Fibroblast of the aortic adventitia (primary cell): ENCODE data around the gene LRRIQ3. TPM values are rescaled to one million over a fixed set of nuclear protein-coding genes. Genes with fewer than 3 reads are reported as not detected.
"Not testable (repeated sequence)": the region's sequence is repeated elsewhere in the genome, so short reads cannot be mapped to it uniquely, and the experiment has no call there.

Experiments
- DNase-seq: peaks from one replicate; pipeline ENCODE4 v3.0.0-alpha.2; 2010; ENCODE audit warnings: low read depth
- H3K4me3 ChIP-seq: 2 replicates; pipeline ENCODE4 v1.5.1; 2011; ENCODE audit warnings: low read depth, mild to moderate bottlenecking, control low read depth, low read length, moderate library complexity
- CTCF ChIP-seq: IDR thresholded peaks from 2 replicates; pipeline ENCODE4 v1.5.1; 2011; ENCODE audit warnings: mild to moderate bottlenecking, low read length, control low read depth, inconsistent platforms; ENCODE audit not compliant: insufficient read depth
- total RNA-seq: library from RNA; depleted of rRNA; stranded (reverse); fragments of >200 nt; gene quantifications from 2 replicates; pipeline ENCODE4 v1.2.3, GENCODE V29; 2012; ENCODE audit warnings: low replicate concordance

Gene LRRIQ3
- total RNA-seq, 1 donor: 1.4 TPM

DNA sequence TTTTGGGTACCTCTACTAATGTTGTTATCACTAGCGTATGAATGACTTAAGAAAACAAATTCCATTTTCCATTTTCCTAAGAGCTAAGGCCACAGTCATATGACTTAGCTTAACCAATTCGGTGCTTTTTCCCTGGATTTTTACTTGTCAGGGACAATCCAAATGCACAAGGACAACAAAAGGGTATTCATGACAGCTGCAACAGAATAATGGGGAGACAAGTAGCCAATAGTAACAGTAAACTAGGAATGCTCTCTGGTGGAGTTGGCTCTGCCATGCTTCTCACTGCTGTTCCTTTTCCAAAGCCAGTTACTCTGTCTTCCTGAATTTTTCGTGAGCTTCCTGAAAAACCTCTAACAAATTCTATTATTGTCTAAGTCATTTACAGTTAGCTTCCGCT lies 52.9 kb downstream of the LRRIQ3 start:
- H3K4me3 ChIP-seq: no peak overlapping the region
- no peak for TF ChIP-seq CTCF
- no peak for DNase-seq

DNA sequence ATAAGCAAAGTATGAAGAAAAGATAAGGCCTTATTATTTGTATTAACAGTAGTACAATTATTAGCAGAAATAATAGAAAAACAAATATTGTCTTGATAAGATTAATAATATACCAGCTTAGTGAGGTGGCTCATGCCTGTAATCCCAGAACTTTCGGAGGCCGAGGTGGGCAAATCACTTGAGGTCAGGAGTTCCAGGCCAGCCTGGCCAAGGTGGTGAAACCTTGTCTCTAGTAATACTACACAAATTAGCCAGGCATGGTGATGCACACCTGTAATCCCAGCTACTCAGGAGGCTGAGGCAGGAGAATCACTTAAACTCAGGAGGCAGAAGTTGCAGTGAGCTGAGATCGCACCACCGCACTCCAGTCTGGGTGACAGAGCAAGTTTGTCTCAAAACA lies 80.6 kb downstream of the LRRIQ3 start:
- not testable (repeated sequence) for DNase-seq, H3K4me3 ChIP-seq

DNA sequence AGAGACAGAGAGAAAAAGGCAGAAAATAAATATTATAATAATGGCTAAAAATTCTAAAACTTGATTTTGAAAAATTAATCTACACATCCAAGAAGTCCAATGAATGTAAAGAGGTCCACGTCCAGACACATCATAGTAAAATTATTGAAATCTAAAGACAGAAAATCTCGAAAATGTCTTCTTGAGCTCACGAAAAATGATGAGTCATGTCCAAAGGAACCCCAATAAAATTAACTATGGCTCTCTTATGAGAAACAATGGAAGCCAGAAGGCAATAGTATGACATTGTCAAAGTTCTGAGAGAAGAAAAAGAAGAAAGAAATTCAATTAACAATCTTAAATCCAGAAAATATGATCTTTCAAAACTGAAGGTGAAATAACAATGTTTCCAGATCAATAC lies 84.6 kb downstream of the LRRIQ3 start:
- H3K4me3 ChIP-seq: no peak overlapping the region
- no peak for DNase-seq
- TF ChIP-seq CTCF: no peak

- TF ChIP-seq CTCF: no peak
- DNase-seq: no peak
- no peak overlapping the region for H3K4me3 ChIP-seq
Measured at GRCh38 chr1:74107394-74107793, 90.6 kb downstream of the LRRIQ3 start.

GRCh38 chr1:74091371-74091770 lies 106.6 kb downstream of the LRRIQ3 start:
- no peak for TF ChIP-seq CTCF
- no peak for DNase-seq
- H3K4me3 ChIP-seq: no peak overlapping the region

DNA sequence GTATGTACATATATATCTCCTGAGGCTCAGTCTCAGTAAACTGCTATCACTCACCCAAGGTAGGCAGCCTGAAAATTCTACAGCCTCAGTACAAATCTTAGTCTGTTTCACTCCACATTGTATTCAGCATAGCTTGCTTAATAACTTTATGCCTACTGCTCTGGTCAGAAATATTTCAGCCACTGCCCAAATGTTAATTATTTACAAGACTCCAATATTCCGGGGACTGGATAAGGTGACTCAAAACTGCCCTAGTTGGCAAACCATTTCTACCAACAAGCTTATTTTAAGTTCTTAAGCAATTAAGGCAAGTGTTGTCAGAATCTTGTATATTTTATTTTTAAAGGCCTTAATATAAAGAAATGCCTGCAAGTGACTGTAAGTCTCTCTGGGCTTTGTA lies 114.8 kb downstream of the LRRIQ3 start:
- H3K4me3 ChIP-seq: no peak overlapping the region
- DNase-seq: no peak
- no peak for TF ChIP-seq CTCF

- H3K4me3 ChIP-seq: no peak overlapping the region
- no peak for TF ChIP-seq CTCF
- no peak for DNase-seq
Measured at GRCh38 chr1:74065081-74065480, 132.9 kb downstream of the LRRIQ3 start.
